Measurements from ENCODE around the gene ACSBG1. TPM values are rescaled to one million over a fixed set of nuclear protein-coding genes. Genes with fewer than 3 reads are reported as not detected.

Gene ACSBG1, protein sequence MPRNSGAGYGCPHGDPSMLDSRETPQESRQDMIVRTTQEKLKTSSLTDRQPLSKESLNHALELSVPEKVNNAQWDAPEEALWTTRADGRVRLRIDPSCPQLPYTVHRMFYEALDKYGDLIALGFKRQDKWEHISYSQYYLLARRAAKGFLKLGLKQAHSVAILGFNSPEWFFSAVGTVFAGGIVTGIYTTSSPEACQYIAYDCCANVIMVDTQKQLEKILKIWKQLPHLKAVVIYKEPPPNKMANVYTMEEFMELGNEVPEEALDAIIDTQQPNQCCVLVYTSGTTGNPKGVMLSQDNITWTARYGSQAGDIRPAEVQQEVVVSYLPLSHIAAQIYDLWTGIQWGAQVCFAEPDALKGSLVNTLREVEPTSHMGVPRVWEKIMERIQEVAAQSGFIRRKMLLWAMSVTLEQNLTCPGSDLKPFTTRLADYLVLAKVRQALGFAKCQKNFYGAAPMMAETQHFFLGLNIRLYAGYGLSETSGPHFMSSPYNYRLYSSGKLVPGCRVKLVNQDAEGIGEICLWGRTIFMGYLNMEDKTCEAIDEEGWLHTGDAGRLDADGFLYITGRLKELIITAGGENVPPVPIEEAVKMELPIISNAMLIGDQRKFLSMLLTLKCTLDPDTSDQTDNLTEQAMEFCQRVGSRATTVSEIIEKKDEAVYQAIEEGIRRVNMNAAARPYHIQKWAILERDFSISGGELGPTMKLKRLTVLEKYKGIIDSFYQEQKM
- total RNA-seq, result under 1 TPM in 2 of 4 donors, not detected in 2; under 0.01 to 0.21 TPM

- Histone ChIP-seq H3K27me3 (no peaks in the 10 kb centered on the region), H3K27ac (no peak within 1 kb of the TSS), H3K4me1 (peaks cover 0 to 5% (median 0%) of the 10 kb centered on the region in 4 donors), H3K9me3 (no peaks in the 10 kb centered on the region), H3K4me3 (no peak within 1 kb of the TSS), H3K36me3 (no peaks in the 10 kb centered on the region)
- TF ChIP-seq, protein P1, sequence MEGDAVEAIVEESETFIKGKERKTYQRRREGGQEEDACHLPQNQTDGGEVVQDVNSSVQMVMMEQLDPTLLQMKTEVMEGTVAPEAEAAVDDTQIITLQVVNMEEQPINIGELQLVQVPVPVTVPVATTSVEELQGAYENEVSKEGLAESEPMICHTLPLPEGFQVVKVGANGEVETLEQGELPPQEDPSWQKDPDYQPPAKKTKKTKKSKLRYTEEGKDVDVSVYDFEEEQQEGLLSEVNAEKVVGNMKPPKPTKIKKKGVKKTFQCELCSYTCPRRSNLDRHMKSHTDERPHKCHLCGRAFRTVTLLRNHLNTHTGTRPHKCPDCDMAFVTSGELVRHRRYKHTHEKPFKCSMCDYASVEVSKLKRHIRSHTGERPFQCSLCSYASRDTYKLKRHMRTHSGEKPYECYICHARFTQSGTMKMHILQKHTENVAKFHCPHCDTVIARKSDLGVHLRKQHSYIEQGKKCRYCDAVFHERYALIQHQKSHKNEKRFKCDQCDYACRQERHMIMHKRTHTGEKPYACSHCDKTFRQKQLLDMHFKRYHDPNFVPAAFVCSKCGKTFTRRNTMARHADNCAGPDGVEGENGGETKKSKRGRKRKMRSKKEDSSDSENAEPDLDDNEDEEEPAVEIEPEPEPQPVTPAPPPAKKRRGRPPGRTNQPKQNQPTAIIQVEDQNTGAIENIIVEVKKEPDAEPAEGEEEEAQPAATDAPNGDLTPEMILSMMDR (IDR thresholded peaks at IDR 0.05), result no peak
- no peak for TF ChIP-seq POLR2A (IDR thresholded peaks at IDR 0.05)
- no peak for TF ChIP-seq EP300 (IDR thresholded peaks at IDR 0.05)
- DNase-seq (ENCODE audit: low spot score in 2 of 2), result no peak
- WGBS, 2 donors, result 26 to 40% methylated on average over 6 of the region's 6 CpGs
Observed at GRCh38 chr15:78234515-78235040, at the start of gene ACSBG1. TSS of gene ACSBG1 (minus strand) at chr15:78234565. CDS start at chr15:78234501, 64 bp downstream.

DNA sequence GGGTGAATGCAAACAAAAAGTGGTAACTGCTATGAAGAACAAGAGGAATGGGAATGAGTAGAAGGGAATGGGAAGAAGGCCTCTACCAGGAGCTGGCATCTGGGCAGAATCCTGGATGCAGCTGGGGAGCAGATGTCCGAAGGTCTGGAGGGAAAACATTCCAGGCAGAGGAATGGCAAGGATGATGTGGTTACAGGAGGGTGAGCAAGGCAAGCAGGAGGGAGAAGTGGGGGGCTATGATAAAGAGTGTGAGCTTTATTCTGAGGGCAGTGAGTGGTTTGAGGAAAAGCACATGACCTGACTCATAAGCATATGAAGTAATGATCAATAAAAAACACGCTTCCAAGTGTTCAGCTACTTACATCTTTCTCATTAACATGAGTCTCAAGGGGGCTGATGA, 48.0 kb upstream of the ACSBG1 start:
- 80 to 82% methylated on average over 2 of the region's 2 CpGs for WGBS, 2 donors
- no peaks in the 10 kb centered on the region for H3K9me3 ChIP-seq
- no peak overlapping the region for H3K27ac ChIP-seq
- no peaks in the 10 kb centered on the region for H3K27me3 ChIP-seq
- TF ChIP-seq EP300 (IDR thresholded peaks at IDR 0.05), result no peak
- H3K4me1 ChIP-seq, result no peaks in the 10 kb centered on the region
- DNase-seq (ENCODE audit: low spot score in 2 of 2), result no peak
- H3K36me3 ChIP-seq, result peaks cover 0 to 98% (median 20%) of the 10 kb centered on the region in 3 donors
- no peak overlapping the region for H3K4me3 ChIP-seq

- DNase-seq (ENCODE audit: low spot score in 2 of 2), result no peak
- no peaks in the 10 kb centered on the region for H3K4me1 ChIP-seq
- no peak overlapping the region for H3K27ac ChIP-seq
- TF ChIP-seq POLR2A (IDR thresholded peaks at IDR 0.05) (no peak), EP300 (IDR thresholded peaks at IDR 0.05) (no peak)
- TF ChIP-seq, protein P1 (IDR thresholded peaks at IDR 0.05), result no peak
- WGBS, 2 donors, result 88 to 89% methylated on average over 13 of the region's 13 CpGs
- no peak overlapping the region for H3K4me3 ChIP-seq
- no peaks in the 10 kb centered on the region for H3K9me3 ChIP-seq
- H3K36me3 ChIP-seq, result peaks cover 0 to 92% (median 20%) of the 10 kb centered on the region in 3 donors
- no peaks in the 10 kb centered on the region for H3K27me3 ChIP-seq
Observed at GRCh38 chr15:78280319-78281072, 46.1 kb upstream of the ACSBG1 start.

DNA sequence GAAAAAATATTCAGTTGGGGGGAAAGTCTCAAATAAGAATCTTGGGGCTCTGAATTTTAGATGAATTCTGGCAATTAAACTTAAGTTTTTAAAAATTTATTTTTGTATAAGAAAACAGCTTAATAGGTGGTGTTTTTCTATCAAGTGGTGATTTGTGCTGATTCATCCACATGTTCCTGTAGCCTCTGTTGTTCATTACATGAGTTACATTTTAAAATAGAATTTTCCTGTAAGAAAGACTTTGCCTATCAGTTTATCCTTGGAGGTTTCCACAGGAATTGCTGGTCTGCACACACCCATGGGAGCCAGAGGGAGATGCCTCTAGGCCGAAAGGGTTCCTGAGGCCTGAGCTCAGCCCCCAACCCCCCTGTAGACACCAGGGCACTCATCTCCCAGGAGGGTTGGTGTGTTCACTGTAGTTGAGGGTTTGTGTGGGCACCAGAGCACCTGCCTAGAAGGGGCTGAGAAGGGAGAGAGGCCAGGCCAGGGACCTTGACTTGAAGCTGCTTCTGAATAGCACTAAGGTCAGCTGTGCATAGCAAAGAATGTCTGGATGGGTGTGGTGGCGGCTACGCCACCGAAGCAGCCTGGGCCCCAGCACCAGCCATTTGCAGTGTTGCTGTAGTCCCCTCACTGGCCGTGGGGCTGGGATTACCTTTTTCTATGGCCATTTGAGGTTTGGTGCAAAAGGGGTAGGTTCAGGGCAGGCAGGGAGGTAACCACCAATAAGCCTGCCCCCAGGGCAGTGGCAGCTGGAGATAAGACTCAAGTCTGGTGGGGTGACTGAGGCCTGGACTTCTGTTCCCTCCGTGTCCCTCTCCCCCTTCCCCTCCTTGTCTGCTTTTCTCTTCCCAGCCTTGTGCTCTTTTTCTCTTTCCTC, 41.9 kb upstream of the ACSBG1 start:
- no peak for TF ChIP-seq POLR2A (IDR thresholded peaks at IDR 0.05)
- TF ChIP-seq, protein P1 (IDR thresholded peaks at IDR 0.05), result no peak
- TF ChIP-seq EP300 (IDR thresholded peaks at IDR 0.05), result no peak
- 75 to 80% methylated on average over 6 of the region's 6 CpGs for WGBS, 2 donors
- peak overlapping the region in 1 of 4 donors; percentile 2 for H3K27ac ChIP-seq

More for the DNA sequence above, 41.9 kb upstream of the ACSBG1 start:
- peaks cover 0 to 70% (median 16%) of the 10 kb centered on the region in 3 donors for H3K36me3 ChIP-seq
- H3K4me3 ChIP-seq, result no peak overlapping the region
- DNase-seq (ENCODE audit: low spot score in 2 of 2), result no peak
- H3K4me1 ChIP-seq, result peaks cover 0 to 8% (median 0%) of the 10 kb centered on the region in 4 donors
- H3K9me3 ChIP-seq, result no peaks in the 10 kb centered on the region
- no peaks in the 10 kb centered on the region for H3K27me3 ChIP-seq

Measured in tibial nerve (tissue), 4 donors.